Inflammatory macrophage treated with lipopolysaccharide for 4 hours (primary cell): Measurements from ENCODE around the gene ANKRD36B.
"Not testable (repeated sequence)": the region's sequence is repeated elsewhere in the genome, so short reads cannot be mapped to it uniquely, and the experiment has no call there.

Experiments
- DNase-seq: peaks from one replicate; pipeline ENCODE4 v3.0.0-alpha.2; 2020

ANKRD36B gene

GRCh38 chr2:97589598-97590510 lies at the start of gene ANKRD36B:
ANKRD36B (minus strand) TSS chr2:97589877; CDS start chr2:97589685, 192 bp downstream.
- DNase-seq = peak; percentile 63

- not testable (repeated sequence) for DNase-seq
Observed at GRCh38 chr2:97626049-97626430, 36.4 kb upstream of the ANKRD36B start.

- DNase-seq = not testable (repeated sequence)
Observed at GRCh38 chr2:97625354-97626048, 35.8 kb upstream of the ANKRD36B start.

- DNase-seq = not testable (repeated sequence)
Observed at GRCh38 chr2:97622976-97623375, 33.3 kb upstream of the ANKRD36B start.

- not testable (repeated sequence) for DNase-seq
Observed at GRCh38 chr2:97620492-97620891, 30.8 kb upstream of the ANKRD36B start.

GRCh38 chr2:97618939-97619827 lies 29.5 kb upstream of the ANKRD36B start:
- peak; percentile 8 for DNase-seq

GRCh38 chr2:97617911-97618310 lies 28.2 kb upstream of the ANKRD36B start:
- peak; percentile 25 for DNase-seq

- DNase-seq = not testable (repeated sequence)
Observed at GRCh38 chr2:97615746-97616145, 26.1 kb upstream of the ANKRD36B start.

GRCh38 chr2:97611895-97612294 lies 22.2 kb upstream of the ANKRD36B start:
- not testable (repeated sequence) for DNase-seq

- not testable (repeated sequence) for DNase-seq
Observed at GRCh38 chr2:97608745-97609144, 19.1 kb upstream of the ANKRD36B start.

- not testable (repeated sequence) for DNase-seq
Observed at GRCh38 chr2:97605524-97606339, 16.1 kb upstream of the ANKRD36B start.

- DNase-seq = not testable (repeated sequence)
Observed at GRCh38 chr2:97605109-97605508, 15.4 kb upstream of the ANKRD36B start.

GRCh38 chr2:97601537-97601936 lies 11.9 kb upstream of the ANKRD36B start:
- not testable (repeated sequence) for DNase-seq

- DNase-seq = not testable (repeated sequence)
Observed at GRCh38 chr2:97596180-97596579, 6.5 kb upstream of the ANKRD36B start.

GRCh38 chr2:97593520-97593919 lies 3.8 kb upstream of the ANKRD36B start:
- not testable (repeated sequence) for DNase-seq

GRCh38 chr2:97590515-97591394 lies 1.1 kb upstream of the ANKRD36B start:
- peak; percentile 87 for DNase-seq

GRCh38 chr2:97589257-97589597 lies 450 bp downstream of the ANKRD36B start:
- DNase-seq = not testable (repeated sequence)

- DNase-seq = not testable (repeated sequence)
Observed at GRCh38 chr2:97565674-97566073, 24.0 kb downstream of the ANKRD36B start.

- DNase-seq = not testable (repeated sequence)
Observed at GRCh38 chr2:97552406-97552805, 37.3 kb downstream of the ANKRD36B start.

- DNase-seq = not testable (repeated sequence)
Observed at GRCh38 chr2:97550498-97550897, 39.2 kb downstream of the ANKRD36B start.

GRCh38 chr2:97549058-97549457 lies 40.6 kb downstream of the ANKRD36B start:
- not testable (repeated sequence) for DNase-seq
